Measurements from ENCODE around the gene ARPC4.
A peak's percentile ranks its signal among the peaks of the same experiment; 100 is the strongest.

- TF ChIP-seq CTCF (IDR thresholded peaks at IDR 0.05) = peak in 2 of 6 experiments; percentile 16 to 23
- TF ChIP-seq POLR2AphosphoS5 (IDR thresholded peaks at IDR 0.05) = no peak
- no peak for TF ChIP-seq EP300 (IDR thresholded peaks at IDR 0.05)
- no peak for TF ChIP-seq POLR2A (IDR thresholded peaks at IDR 0.05)
Measured at GRCh38 chr3:9786825-9787669, 5.8 kb upstream of the ARPC4 start.

Data from upper lobe of left lung (tissue), 4 donors.